ENCODE data around the gene NUDT3. TPM values are rescaled to one million over a fixed set of nuclear protein-coding genes. Genes with fewer than 3 reads are reported as not detected.
A peak's percentile ranks its signal among the peaks of the same experiment; 100 is the strongest.

Gene NUDT3
- total RNA-seq, 4 donors from 2014 or later = 40.0 to 71.9 (median 50.6) TPM

DNA sequence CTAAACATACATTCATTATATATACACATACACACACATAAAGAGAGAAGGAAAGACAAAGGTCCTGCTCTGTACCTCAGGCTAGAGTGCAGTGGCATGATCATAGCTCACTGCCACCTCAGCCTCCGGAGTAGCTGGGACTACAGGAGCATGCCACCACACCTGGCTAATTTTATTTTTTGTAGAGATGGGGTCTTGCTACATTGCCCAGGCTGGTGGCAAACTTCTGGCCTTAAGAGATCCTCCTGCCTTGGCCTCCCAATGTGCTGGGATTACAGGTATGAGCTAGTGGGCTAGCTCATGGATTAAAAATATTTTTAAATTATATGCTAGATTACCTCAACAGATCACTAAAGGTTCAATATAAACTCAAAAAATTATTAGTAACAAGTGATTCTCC lies 30.3 kb downstream of the NUDT3 start:
- Histone ChIP-seq H3K27ac (peak overlapping the region; percentile 85 to 94 (median 89)), H3K4me1 (peaks cover 65 to 70% of the 10 kb centered on the region in 2 donors), H3K9me3 (no peaks in the 10 kb centered on the region), H3K4me3 (no peak overlapping the region), H3K36me3 (no peaks in the 10 kb centered on the region), H3K27me3 (no peaks in the 10 kb centered on the region)
- intact Hi-C loops (cut with DNase I; ENCODE audit: low total_unique reads) = loop anchor here (2.0 kb wide), 1 partner anchor 85 kb away; no protein-coding TSS in a partner anchor
- DNase-seq = no peak
- ATAC-seq = no peak
- in situ Hi-C loops (cut with MboI; ENCODE audit: low sequenced_read_pairs in 4 of 4) = no loop called here
- TF ChIP-seq, protein P1, sequence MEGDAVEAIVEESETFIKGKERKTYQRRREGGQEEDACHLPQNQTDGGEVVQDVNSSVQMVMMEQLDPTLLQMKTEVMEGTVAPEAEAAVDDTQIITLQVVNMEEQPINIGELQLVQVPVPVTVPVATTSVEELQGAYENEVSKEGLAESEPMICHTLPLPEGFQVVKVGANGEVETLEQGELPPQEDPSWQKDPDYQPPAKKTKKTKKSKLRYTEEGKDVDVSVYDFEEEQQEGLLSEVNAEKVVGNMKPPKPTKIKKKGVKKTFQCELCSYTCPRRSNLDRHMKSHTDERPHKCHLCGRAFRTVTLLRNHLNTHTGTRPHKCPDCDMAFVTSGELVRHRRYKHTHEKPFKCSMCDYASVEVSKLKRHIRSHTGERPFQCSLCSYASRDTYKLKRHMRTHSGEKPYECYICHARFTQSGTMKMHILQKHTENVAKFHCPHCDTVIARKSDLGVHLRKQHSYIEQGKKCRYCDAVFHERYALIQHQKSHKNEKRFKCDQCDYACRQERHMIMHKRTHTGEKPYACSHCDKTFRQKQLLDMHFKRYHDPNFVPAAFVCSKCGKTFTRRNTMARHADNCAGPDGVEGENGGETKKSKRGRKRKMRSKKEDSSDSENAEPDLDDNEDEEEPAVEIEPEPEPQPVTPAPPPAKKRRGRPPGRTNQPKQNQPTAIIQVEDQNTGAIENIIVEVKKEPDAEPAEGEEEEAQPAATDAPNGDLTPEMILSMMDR (IDR thresholded peaks at IDR 0.05 in 4 of 5, conservative IDR thresholded peaks at IDR 0.05 in 1 of 5) = no peak
- no peak for TF ChIP-seq POLR2A (IDR thresholded peaks at IDR 0.05)

DNA sequence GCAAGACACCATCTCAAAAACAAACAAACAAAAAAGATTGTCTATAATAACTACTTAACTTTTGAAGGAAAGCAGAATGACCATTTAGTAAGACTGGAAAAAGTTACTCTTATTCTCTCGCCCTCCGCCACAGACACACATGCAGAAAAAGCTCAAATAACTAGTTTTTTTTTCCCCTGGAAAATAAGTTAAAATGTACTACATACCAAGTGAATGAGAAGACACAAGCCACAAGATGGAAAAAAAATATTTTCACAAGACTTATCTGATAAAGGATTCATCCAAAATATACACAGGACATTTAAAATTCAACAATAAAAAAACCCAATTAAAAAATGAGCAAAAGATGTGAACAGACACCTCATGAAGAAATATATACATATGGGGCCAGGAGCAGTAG lies 31.9 kb downstream of the NUDT3 start:
- Histone ChIP-seq H3K4me1 (peaks cover 79 to 84% of the 10 kb centered on the region in 2 donors), H3K9me3 (no peaks in the 10 kb centered on the region), H3K36me3 (no peaks in the 10 kb centered on the region), H3K27ac (peak overlapping the region; percentile 85 to 94 (median 89)), H3K4me3 (no peak overlapping the region), H3K27me3 (no peaks in the 10 kb centered on the region)
- in situ Hi-C loops (cut with MboI; ENCODE audit: low sequenced_read_pairs in 4 of 4) = no loop called here
- ATAC-seq (no peak), DNase-seq (no peak)
- intact Hi-C loops (cut with DNase I; ENCODE audit: low total_unique reads) = no loop called here
- TF ChIP-seq POLR2A (IDR thresholded peaks at IDR 0.05) = no peak
- TF ChIP-seq, protein P1 (IDR thresholded peaks at IDR 0.05 in 4 of 5, conservative IDR thresholded peaks at IDR 0.05 in 1 of 5) = no peak

DNA sequence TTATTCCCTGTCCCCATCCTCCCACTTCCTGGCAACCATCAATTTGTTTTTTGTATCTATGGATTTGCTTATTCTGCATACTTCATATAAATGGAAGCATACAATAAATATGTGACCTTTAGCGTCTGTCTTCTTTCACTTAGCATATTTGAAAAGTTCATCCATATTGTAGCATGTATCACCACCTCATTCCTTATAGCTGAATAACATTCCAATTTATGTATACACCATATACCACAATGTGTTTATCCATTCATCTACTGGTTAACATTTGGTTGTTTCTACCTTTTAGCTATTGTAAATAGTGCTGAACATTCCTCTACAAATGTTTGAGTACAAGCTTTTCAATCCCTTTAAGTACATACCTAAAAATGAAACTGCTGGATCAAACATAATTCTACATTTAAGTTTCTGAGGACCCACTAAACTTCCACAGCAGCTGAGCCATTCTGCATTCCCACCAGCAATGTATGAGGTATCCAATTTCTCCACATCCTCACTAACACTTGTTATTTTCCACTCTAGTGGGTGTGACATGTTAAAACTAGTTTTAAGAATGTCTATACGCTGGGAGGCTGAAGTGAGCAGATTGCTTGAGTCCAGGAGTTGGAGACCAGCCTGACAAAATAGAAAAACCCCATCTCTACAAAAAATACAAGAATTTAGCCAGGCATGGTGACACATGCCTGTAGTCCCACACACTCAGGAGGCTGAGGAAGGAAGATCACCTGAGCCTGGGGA lies 32.9 kb downstream of the NUDT3 start:
- H3K36me3 ChIP-seq = no peaks in the 10 kb centered on the region
- no peaks in the 10 kb centered on the region for H3K27me3 ChIP-seq
- TF ChIP-seq, protein P1 (IDR thresholded peaks at IDR 0.05 in 4 of 5, conservative IDR thresholded peaks at IDR 0.05 in 1 of 5) = no peak
- TF ChIP-seq POLR2A (IDR thresholded peaks at IDR 0.05) = no peak
- H3K9me3 ChIP-seq = no peaks in the 10 kb centered on the region
- DNase-seq = no peak
- peaks cover 83 to 92% of the 10 kb centered on the region in 2 donors for H3K4me1 ChIP-seq
- no peak for ATAC-seq
- in situ Hi-C loops (cut with MboI; ENCODE audit: low sequenced_read_pairs in 4 of 4) = no loop called here
- no peak overlapping the region for H3K4me3 ChIP-seq
- peak overlapping the region; percentile 85 to 94 (median 89) for H3K27ac ChIP-seq
- intact Hi-C loops (cut with DNase I; ENCODE audit: low total_unique reads) = no loop called here

DNA sequence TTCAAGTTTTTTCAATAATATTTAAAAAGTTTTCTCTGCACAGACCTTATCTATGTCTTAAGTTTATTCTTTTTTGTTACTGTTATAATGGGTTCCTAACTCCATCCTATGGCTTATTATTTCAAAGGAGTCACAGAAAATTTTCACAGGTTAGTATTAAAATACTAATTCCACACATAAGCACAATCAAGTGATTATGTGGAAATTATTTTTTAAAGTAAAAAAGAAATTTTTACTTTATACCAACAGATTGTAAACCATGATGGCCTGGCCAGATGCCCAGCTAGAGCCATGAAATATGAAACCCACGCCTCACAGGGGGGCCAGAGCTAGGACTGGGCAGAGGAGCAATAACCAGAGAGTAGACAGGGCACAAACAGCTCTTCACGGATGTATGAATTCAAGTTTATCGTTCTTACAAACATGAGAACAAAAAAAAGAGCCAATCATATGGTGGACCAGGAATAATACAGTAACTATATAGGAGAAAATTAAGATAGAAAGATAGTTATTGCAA lies 34.0 kb downstream of the NUDT3 start:
- in situ Hi-C loops (cut with MboI; ENCODE audit: low sequenced_read_pairs in 4 of 4) = no loop called here
- ATAC-seq = peak; percentile 23 to 37
- no peak for TF ChIP-seq POLR2A (IDR thresholded peaks at IDR 0.05)
- TF ChIP-seq, protein P1 (IDR thresholded peaks at IDR 0.05 in 4 of 5, conservative IDR thresholded peaks at IDR 0.05 in 1 of 5) = no peak

More for the DNA sequence above, 34.0 kb downstream of the NUDT3 start:
- peaks cover 84 to 91% of the 10 kb centered on the region in 2 donors for H3K4me1 ChIP-seq
- H3K27ac ChIP-seq = peak overlapping the region; percentile 85 to 94 (median 89)
- H3K27me3 ChIP-seq = no peaks in the 10 kb centered on the region
- peak in 1 of 2 donors; percentile 70 for DNase-seq
- intact Hi-C loops (cut with DNase I; ENCODE audit: low total_unique reads) = no loop called here
- H3K9me3 ChIP-seq = no peaks in the 10 kb centered on the region
- no peak overlapping the region for H3K4me3 ChIP-seq
- no peaks in the 10 kb centered on the region for H3K36me3 ChIP-seq

Measured in gastrocnemius medialis (tissue), 4 donors.